PFSK-1 (cell line): ENCODE measurements around the gene GABBR2.

Experiments
- FOXP2 ChIP-seq: optimal IDR thresholded peaks from 2 replicates; pipeline ENCODE3; 2011; ENCODE audit warnings: borderline replicate concordance, control low read depth, inconsistent platforms; ENCODE audit not compliant: insufficient read depth; ENCODE audit errors: extremely low read length, extremely low read depth
- POLR2AphosphoS5 ChIP-seq: IDR thresholded peaks from 2 replicates; pipeline ENCODE4 v1.6.1; 2012; ENCODE audit warnings: low read depth, mild to moderate bottlenecking, control low read depth, low read length, moderate library complexity
- REST ChIP-seq, 2 experiments: IDR thresholded peaks; 2 replicates each; pipeline versions ENCODE4 v1.6.1 to v1.8.0; 2011 to 2012; ENCODE audit warnings: low read depth in 2 of 2, low read length in 2 of 2, control low read depth in 1 of 2, inconsistent platforms in 1 of 2, mild to moderate bottlenecking in 1 of 2, moderate library complexity in 1 of 2; ENCODE audit not compliant: insufficient read depth in 1 of 2
- SIN3A ChIP-seq: IDR thresholded peaks from 2 replicates; pipeline ENCODE4 v1.6.1; 2012; ENCODE audit warnings: mild to moderate bottlenecking, low read length, moderate library complexity, borderline replicate concordance; ENCODE audit not compliant: insufficient read depth
- TAF1 ChIP-seq: IDR thresholded peaks from 2 replicates; pipeline ENCODE4 v1.6.1; 2012; ENCODE audit warnings: low read length, control low read depth, borderline replicate concordance; ENCODE audit not compliant: insufficient read depth

GABBR2 gene

GRCh38 chr9:98327249-98327561, 381.5 kb downstream of the GABBR2 start:
- TF ChIP-seq POLR2AphosphoS5, result no peak
- no peak for TF ChIP-seq REST (IDR thresholded peaks at IDR 0.05; ENCODE audit: insufficient read depth in 1 of 2, low read depth in 2 of 2, low read length in 2 of 2)
- TF ChIP-seq SIN3A, result no peak
- TF ChIP-seq FOXP2, result no peak
- no peak for TF ChIP-seq TAF1

DNA sequence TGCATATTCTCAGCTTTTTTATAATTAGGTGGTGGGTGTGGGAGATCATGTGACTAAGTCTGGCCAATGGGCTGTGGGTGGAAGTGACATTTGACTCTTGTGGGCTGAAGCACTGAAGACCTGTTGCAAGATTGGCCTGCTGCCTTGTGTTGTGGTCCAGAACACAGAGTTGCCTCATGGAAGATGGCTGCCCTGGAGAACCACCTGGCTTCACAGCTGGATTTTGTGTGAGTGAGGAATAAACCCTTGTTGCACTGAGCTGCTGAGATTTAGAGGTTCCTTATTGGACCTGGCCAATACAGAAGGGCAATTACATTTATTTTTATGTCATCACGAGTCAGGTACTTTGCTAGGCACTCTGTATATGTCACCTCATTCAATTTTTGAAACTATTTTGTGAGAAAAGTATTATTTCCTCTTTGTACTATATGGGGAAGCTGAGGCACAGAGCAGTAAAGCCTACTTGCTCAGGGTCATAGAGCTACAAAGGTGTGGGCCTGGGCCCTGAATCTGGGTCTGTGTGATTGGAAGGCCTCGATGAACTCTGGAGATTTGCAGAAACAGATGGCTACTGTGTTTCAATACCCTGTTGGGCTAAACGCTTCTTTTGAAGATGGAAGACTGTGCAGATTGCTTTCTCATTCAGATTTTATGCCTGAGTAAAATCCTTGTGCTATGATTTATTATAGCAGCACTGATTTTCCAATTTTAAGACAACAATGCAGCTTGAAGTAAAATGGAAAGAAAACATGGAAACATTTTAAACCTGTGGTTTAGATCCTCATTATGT, 382.1 kb downstream of the GABBR2 start:
- TF ChIP-seq REST (IDR thresholded peaks at IDR 0.05; ENCODE audit: insufficient read depth in 1 of 2, low read depth in 2 of 2, low read length in 2 of 2) (no peak), POLR2AphosphoS5 (no peak), FOXP2 (no peak), TAF1 (no peak), SIN3A (no peak)

GRCh38 chr9:98324801-98325200, 383.9 kb downstream of the GABBR2 start:
- no peak for TF ChIP-seq POLR2AphosphoS5
- no peak for TF ChIP-seq TAF1
- TF ChIP-seq FOXP2, result no peak
- no peak for TF ChIP-seq REST (IDR thresholded peaks at IDR 0.05; ENCODE audit: insufficient read depth in 1 of 2, low read depth in 2 of 2, low read length in 2 of 2)
- TF ChIP-seq SIN3A, result no peak

- no peak for TF ChIP-seq REST (IDR thresholded peaks at IDR 0.05; ENCODE audit: insufficient read depth in 1 of 2, low read depth in 2 of 2, low read length in 2 of 2)
- no peak for TF ChIP-seq TAF1
- no peak for TF ChIP-seq SIN3A
- TF ChIP-seq POLR2AphosphoS5, result no peak
- no peak for TF ChIP-seq FOXP2
Measured at GRCh38 chr9:98323831-98324135, 385.0 kb downstream of the GABBR2 start.
